Caco-2 (cell line): ENCODE measurements around the gene MPPED1. TPM values are rescaled to one million over a fixed set of nuclear protein-coding genes. Genes with fewer than 3 reads are reported as not detected.

Experiments
- BruUV-seq: library from RNA; stranded (reverse); fragments of 400-500 nt; replicated peaks from 2 replicates; lab custom pipeline; 2021; lab: Mats Ljungman, UMichigan
- CTCF ChIA-PET: fragments of 300-600 bp; sonication (Branson Sonifier 250); formaldehyde crosslinking; loops from one replicate; lab custom pipeline; 2022; ENCODE audit warnings: antibody characterized with exemption; lab: Charles Lee
- POLR2A ChIA-PET: fragments of 300-600 bp; sonication (Branson Sonifier 250); formaldehyde crosslinking; loops from one replicate; lab custom pipeline; 2022; ENCODE audit warnings: antibody characterized with exemption; lab: Charles Lee
- DNase-seq, 2 experiments: peaks; one replicate each; pipeline versions ENCODE4 v3.0.0 to v3.0.0-alpha.2; 2020 to 2022
- H3K27me3 ChIP-seq: replicated peaks from 2 replicates; pipeline ENCODE4 v1.6.0; 2011; ENCODE audit warnings: low read length; ENCODE audit not compliant: control insufficient read depth, insufficient read depth
- H3K36me3 ChIP-seq: 2 replicates; pipeline ENCODE4 v1.5.1; 2011; ENCODE audit warnings: low read length; ENCODE audit not compliant: control insufficient read depth, insufficient read depth
- H3K4me1 ChIP-seq: fragments of 250-450 bp; sonication (Bioruptor Pico); 2 replicates; pipeline ENCODE4 v1.5.1; 2020; ENCODE audit warnings: mild to moderate bottlenecking
- H3K4me3 ChIP-seq: 2 replicates; pipeline ENCODE4 v1.5.1; 2011; ENCODE audit warnings: low read depth, mild to moderate bottlenecking, control low read depth, low read length
- H3K9me3 ChIP-seq: fragments of 250-450 bp; sonication (Bioruptor Pico); 2 replicates; pipeline ENCODE4 v1.5.1; 2020; ENCODE audit warnings: mild to moderate bottlenecking, moderate library complexity
- H3K27ac Mint-ChIP-seq: one replicate; pipeline ENCODE4 v1.8.0; 2022; ENCODE audit warnings: mixed read lengths; ENCODE audit not compliant: unreplicated experiment
- H3K27me3 Mint-ChIP-seq: one replicate; pipeline ENCODE4 v1.8.0; 2022; ENCODE audit warnings: mixed read lengths; ENCODE audit not compliant: insufficient read depth, unreplicated experiment
- H3K36me3 Mint-ChIP-seq: one replicate; pipeline ENCODE4 v1.8.0; 2022; ENCODE audit warnings: mild to moderate bottlenecking, mixed read lengths; ENCODE audit not compliant: insufficient read depth, unreplicated experiment
- H3K4me1 Mint-ChIP-seq: one replicate; pipeline ENCODE4 v1.8.0; 2022; ENCODE audit warnings: low read depth, mixed read lengths; ENCODE audit not compliant: unreplicated experiment
- H3K4me3 Mint-ChIP-seq: one replicate; pipeline ENCODE4 v1.8.0; 2022; ENCODE audit warnings: mild to moderate bottlenecking, moderate library complexity, mixed read lengths; ENCODE audit not compliant: unreplicated experiment
- H3K9me3 Mint-ChIP-seq: one replicate; pipeline ENCODE4 v1.8.0; 2022; ENCODE audit warnings: mixed read lengths; ENCODE audit not compliant: unreplicated experiment
- CTCF ChIP-seq, 2 experiments: fragments of 200-600 bp in 1 of 2; IDR thresholded peaks; 1 replicate in 1 of 2; 2 replicates in 1 of 2; pipeline versions ENCODE4 v1.5.1 to v1.8.0; 2011 to 2022; ENCODE audit warnings: antibody characterized with exemption in 1 of 2, control low read depth in 1 of 2, inconsistent platforms in 1 of 2, low read depth in 1 of 2, low read length in 1 of 2, mild to moderate bottlenecking in 1 of 2, moderate library complexity in 1 of 2; ENCODE audit not compliant: insufficient read depth in 1 of 2, severe bottlenecking in 1 of 2, unreplicated experiment in 1 of 2
- intact Hi-C: fragments of 100-400 bp; cut with micrococcal nuclease; formaldehyde crosslinking; loops from one replicate; pipeline ENCODE4 v1.10.0; 2022; ENCODE audit not compliant: unreplicated experiment
- total RNA-seq: library from RNA; stranded (reverse); gene quantifications from 2 replicates; pipeline ENCODE4 v1.2.3, GENCODE V29; 2022

The MPPED1 gene
- total RNA-seq, 1 experiment from 2014 or later = not detected

GRCh38 chr22:43491737-43492136, 79.9 kb downstream of the MPPED1 start:
- H3K4me3 Mint-ChIP-seq = no peak overlapping the region
- H3K27ac Mint-ChIP-seq = no peak overlapping the region
- H3K27me3 Mint-ChIP-seq = peaks cover 11% of the 10 kb centered on the region
- ChIA-PET POLR2A (no interaction called here), CTCF (no interaction called here)
- H3K4me1 Mint-ChIP-seq = no peaks in the 10 kb centered on the region
- TF ChIP-seq CTCF (IDR thresholded peaks at IDR 0.05; ENCODE audit: insufficient read depth in 1 of 2, low read depth in 1 of 2, low read length in 1 of 2, severe bottlenecking in 1 of 2, unreplicated experiment in 1 of 2) = no peak
- Histone ChIP-seq H3K27me3 (no peaks in the 10 kb centered on the region; the same call in 1 of the 2 replicates), H3K36me3 (no peaks in the 10 kb centered on the region), H3K4me1 (no peaks in the 10 kb centered on the region), H3K9me3 (no peaks in the 10 kb centered on the region), H3K4me3 (no peak overlapping the region)
- intact Hi-C loops = no loop called here
- DNase-seq = no peak
- no TSS peak for BruUV-seq
- H3K9me3 Mint-ChIP-seq = peaks cover 13% of the 10 kb centered on the region
- no peaks in the 10 kb centered on the region for H3K36me3 Mint-ChIP-seq

GRCh38 chr22:43493297-43493696, 81.5 kb downstream of the MPPED1 start:
- DNase-seq = no peak
- H3K4me3 ChIP-seq = no peak overlapping the region
- peaks cover 4% of the 10 kb centered on the region for H3K27me3 Mint-ChIP-seq
- POLR2A ChIA-PET = no interaction called here
- peaks cover 13% of the 10 kb centered on the region for H3K9me3 Mint-ChIP-seq
- no peaks in the 10 kb centered on the region for H3K36me3 Mint-ChIP-seq
- no peaks in the 10 kb centered on the region for H3K9me3 ChIP-seq
- intact Hi-C loops = no loop called here
- BruUV-seq = no TSS peak
- CTCF ChIA-PET = no interaction called here
- no peaks in the 10 kb centered on the region for H3K4me1 Mint-ChIP-seq
- H3K4me1 ChIP-seq = no peaks in the 10 kb centered on the region
- H3K27ac Mint-ChIP-seq = no peak overlapping the region
- no peak overlapping the region for H3K4me3 Mint-ChIP-seq
- no peaks in the 10 kb centered on the region for H3K36me3 ChIP-seq
- no peak for TF ChIP-seq CTCF (IDR thresholded peaks at IDR 0.05; ENCODE audit: insufficient read depth in 1 of 2, low read depth in 1 of 2, low read length in 1 of 2, severe bottlenecking in 1 of 2, unreplicated experiment in 1 of 2)
- no peaks in the 10 kb centered on the region for H3K27me3 ChIP-seq

GRCh38 chr22:43497956-43498855, 86.4 kb downstream of the MPPED1 start:
- Histone ChIP-seq H3K27me3 (no peaks in the 10 kb centered on the region), H3K36me3 (no peaks in the 10 kb centered on the region), H3K4me1 (no peaks in the 10 kb centered on the region), H3K4me3 (no peak overlapping the region), H3K9me3 (no peaks in the 10 kb centered on the region)
- intact Hi-C loops = no loop called here
- no peak for DNase-seq
- Mint-ChIP-seq H3K4me1 (no peaks in the 10 kb centered on the region), H3K27me3 (no peaks in the 10 kb centered on the region), H3K9me3 (no peaks in the 10 kb centered on the region), H3K27ac (no peak overlapping the region), H3K36me3 (no peaks in the 10 kb centered on the region), H3K4me3 (no peak overlapping the region)
- no peak for TF ChIP-seq CTCF (IDR thresholded peaks at IDR 0.05; ENCODE audit: insufficient read depth in 1 of 2, low read depth in 1 of 2, low read length in 1 of 2, severe bottlenecking in 1 of 2, unreplicated experiment in 1 of 2)
- ChIA-PET CTCF (no interaction called here), POLR2A (interaction anchor here (0.7 kb wide), 1 partner anchor 76 kb away, joined by 3 read pairs; no protein-coding TSS in a partner anchor)
- BruUV-seq = no TSS peak
